Left kidney (tissue), 2 donors: ENCODE results near the gene ITGAD. TPM values are rescaled to one million over a fixed set of nuclear protein-coding genes. Genes with fewer than 3 reads are reported as not detected.

Experiments
- DNase-seq: peaks from one replicate; pipeline ENCODE4 v3.0.0-alpha.2; 2013
- polyA plus RNA-seq: library from polyadenylated mRNA; unstranded; fragments of 120-200 nt; gene quantifications from one replicate; pipeline ENCODE4 v1.2.1, GENCODE V29; 2013; ENCODE audit not compliant: insufficient read length

Gene ITGAD
- polyA plus RNA-seq, 1 donor = 0.52 TPM

DNA sequence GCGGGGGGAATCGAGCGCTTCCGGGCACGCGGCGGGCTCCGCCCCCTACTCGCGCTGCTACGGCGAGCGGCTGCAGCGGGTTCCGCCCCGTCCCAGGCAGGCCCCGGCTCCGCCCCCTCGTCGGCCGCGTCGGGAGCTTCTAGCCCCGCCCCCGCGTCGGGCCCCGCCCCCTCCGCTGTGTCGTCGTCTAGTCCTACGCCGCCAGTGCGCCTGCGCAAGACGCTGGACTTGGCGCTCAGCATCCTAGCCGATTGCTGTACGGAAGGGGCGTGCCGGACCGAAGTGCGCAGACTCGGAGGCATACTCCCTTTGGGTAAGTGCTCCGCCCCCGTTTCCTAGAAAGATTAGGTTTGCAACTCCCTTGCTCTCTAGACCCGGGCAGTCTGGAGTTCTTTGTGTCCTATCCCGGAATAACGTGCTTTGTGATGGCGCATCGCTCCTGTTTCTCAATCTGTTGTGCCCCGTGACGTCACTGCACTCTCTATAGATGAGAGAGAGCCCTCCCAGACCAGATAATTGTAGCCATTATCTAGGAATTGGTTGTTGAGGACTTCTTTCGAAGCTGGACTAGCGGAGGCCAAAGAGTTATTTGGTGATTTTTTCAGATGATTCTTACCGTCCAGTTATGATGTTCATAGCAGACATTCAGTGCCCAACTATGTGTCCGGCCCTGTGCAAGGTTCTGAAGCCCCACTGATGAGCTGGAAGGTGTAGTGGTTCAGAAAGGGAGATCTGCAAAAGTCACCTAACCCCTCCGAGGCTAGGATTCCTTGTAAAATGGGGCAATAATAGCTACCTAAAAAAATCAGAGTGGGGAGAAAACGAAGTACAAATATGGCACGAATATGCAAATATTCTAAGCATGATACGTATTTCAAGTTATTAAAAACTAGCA, 66.8 kb downstream of the ITGAD start:
- peak; percentile 100 for DNase-seq

DNA sequence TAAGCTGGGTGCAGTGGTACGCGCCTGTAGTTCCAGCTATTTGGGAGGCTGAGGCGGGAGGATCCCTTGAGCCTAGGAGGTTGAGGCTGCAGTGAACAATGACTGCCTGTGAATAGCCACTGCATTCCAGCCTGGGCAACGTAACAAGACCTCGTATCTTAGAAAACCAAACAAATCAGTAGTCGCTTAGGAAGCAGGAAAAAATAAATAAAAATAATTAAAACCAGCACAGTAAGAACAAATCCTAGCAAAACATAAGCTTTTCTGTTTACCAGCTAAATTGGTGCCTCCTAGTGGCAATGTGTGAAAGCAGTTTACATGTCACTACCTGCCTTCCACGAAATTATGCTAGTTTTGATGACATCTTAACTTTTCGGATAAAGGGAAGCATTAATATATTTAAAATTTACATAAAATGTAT, 67.5 kb downstream of the ITGAD start:
- DNase-seq = no peak

DNA sequence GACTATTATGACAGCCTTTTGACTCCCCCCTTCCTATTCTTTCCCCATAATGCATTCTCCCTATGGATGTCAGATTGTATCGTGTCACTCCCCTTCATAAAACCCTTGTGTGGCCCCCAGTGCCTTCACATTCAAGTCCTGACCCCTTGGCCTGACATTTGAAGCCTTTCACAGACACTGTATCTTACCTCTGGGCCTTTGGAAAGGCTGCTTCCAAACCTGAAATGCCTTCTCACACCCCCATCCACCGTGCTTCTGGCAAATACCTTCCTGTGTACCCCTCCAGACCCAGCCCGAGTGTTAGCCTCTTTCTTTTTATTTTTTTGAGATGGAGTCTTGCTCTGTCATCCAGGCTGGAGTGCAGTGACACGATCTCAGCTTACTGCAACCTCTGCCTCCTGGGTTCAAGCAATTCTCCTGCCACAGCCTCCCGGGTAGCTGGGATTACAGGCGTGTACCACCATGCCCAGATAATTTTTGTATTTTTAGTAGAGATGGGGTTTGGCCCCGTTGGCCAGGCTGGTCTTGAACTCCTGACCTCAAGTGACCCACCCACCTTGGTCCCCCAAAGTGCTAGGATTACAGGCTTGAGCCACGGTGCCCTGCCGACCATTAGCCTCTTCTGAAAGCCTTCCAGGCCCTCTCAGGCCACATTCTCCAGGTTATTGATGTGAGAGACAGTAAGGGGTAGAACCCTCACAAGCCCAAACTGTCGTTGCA, 68.2 kb downstream of the ITGAD start:
- no peak for DNase-seq

DNA sequence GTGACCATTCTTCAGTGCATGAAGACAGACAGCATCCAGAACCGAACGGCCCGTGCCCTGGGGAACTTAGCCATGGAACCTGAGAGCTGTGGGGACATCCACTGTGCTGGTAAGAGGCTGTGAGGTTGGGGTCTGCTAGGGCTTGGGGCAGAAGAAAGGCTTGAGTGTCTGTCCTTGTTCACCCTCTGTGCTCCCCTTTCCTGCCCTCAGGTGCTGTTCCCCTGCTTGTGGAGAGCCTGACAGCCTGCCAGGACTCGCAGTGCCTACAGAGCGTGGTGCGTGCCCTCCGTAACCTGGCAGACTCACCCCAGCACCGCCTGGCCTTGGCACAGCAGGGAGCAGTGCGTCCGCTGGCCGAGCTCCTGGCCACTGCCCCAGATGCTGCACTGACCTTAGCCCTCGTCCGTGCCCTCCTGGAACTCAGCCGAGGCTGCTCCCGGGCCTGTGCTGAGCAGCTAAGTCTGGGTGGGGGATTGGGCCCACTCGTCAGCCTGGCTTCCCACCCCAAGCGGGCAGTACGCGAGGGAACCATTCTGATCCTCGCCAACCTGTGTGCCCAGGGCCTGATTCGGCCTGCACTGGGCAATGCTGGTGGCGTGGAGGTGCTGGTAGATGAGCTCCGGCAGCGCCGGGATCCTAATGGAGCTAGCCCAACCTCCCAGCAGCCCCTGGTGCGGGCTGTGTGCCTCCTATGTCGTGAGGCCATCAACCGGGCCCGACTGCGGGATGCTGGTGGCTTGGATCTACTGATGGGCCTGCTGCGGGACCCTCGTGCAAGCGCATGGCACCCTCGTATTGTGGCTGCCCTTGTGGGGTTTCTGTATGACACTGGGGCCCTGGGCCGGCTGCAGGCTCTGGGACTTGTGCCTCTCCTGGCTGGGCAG, 69.0 kb downstream of the ITGAD start:
- DNase-seq = no peak

DNA sequence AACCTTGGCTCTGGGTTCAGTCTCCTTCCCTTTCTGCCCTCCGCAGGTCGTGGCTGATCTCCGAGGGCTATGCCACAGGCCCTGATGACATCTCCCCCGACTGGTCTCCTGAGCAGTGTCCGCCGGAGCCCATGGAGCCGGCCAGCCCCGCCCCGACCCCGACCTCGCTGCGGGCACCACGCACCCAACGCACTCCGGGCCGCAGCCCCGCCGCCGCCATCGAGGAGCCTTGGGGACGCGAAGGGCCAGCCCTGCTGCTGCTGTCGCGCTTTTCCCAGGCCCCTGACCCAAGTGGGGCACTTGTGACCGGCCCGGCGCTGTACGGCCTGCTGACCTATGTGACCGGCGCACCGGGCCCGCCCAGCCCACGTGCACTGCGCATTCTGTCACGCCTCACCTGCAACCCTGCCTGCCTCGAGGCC, 71.2 kb downstream of the ITGAD start:
- DNase-seq = no peak

DNA sequence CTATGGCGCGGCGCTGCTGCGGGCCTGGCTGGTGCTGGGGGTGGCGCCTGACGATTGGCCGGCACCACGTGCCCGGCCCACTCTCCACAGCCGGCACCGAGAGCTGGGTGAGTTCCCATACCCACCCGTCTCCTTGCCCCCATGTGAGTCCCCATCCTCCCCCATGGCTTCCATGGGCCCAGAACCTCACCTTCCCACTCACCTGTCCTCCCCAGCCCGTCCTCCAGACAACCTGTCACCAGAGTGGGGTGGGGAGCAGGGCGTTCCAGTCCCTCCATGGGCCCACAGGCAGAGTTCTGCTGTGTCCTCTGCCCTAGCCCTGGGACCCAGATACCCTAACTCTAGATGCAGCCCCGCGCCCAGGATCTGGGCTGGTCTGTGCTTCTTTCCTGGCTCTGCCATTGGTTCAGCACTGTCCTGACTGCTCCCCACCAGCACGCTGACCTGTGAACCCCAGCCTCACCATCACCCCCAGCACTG, 71.7 kb downstream of the ITGAD start:
- DNase-seq = no peak

DNA sequence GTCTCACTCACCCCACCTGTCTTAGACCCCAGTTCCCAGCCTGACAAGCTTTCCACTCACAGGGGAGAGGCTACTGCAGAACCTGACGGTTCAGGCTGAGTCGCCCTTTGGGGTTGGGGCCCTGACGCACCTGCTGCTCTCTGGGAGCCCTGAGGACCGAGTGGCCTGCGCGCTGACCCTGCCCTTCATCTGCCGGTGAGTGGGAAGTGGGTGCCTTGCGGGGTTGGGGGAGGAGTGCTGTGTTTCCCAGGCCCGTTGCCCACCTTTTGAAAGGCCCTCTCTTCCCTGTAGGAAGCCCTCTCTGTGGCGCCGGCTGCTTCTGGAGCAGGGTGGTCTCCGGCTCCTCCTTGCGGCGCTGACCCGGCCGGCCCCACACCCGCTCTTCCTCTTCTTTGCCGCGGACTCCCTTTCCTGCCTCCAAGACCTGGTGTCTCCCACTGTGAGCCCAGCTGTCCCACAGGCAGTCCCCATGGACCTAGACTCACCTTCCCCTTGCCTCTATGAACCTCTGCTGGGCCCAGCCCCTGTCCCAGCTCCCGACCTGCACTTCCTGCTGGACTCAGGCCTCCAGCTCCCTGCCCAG, 72.7 kb downstream of the ITGAD start:
- no peak for DNase-seq

DNA sequence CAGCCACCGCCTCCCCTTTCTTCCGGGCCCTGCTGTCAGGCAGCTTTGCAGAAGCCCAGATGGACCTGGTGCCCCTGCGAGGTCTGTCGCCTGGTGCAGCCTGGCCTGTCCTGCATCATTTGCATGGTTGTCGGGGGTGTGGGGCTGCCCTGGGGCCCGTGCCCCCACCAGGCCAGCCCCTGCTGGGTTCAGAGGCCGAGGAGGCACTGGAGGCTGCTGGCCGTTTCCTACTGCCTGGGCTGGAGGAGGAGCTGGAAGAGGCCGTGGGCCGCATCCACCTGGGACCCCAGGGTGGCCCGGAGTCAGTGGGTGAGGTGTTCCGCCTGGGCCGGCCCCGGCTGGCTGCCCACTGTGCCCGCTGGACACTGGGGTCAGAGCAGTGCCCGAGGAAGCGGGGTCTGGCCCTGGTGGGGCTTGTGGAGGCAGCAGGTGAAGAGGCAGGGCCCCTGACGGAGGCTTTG, 73.3 kb downstream of the ITGAD start:
- no peak for DNase-seq

DNA sequence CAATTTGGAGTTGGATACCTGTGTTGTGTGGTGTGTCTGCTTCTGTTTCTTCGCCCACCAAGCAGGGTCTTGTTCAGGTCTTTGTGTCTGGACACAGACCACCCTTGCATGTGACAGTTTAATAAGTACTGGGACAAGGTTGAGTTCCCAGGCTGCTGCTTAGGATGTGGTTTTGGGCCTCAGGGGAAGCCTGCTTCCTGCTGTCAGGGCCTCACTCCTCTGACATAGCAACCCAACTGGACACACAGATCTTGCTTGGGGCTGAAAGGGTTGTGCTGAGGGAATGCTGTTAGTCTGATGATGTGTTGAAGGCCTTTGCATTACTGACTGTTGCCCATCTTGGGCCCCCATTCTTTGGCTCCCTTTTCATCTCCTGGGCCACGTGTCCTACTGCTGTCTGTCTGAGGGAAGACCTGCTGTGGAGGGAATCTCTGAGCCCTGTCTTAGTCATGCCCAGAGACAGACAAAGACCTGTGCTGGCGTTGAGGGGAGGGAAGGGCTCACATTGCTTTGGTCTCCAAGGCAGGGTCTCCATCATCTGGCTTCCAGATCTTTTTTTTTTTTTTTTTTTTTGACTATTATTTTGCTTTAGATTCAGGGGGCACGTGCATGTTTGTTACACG, 74.1 kb downstream of the ITGAD start:
- DNase-seq = no peak

DNA sequence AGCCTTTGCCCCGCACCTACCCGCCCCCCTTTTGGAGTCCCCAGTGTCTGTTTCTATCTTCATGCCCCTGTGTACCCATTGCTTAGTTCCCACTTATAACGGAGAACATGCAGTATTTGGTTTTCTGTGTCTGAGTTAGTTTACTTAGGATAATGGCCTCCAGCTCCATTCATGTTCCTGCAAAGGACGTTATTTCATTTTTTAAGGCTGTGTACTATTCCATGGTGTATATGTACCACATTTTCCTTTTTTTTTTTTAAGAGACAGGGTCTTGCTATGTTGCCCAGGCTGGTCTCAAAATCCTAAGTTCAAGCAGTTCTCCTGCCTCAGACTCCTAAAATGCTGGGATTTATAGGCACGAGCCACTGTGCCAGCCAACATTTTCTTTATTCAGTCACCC, 74.7 kb downstream of the ITGAD start:
- DNase-seq = no peak

DNA sequence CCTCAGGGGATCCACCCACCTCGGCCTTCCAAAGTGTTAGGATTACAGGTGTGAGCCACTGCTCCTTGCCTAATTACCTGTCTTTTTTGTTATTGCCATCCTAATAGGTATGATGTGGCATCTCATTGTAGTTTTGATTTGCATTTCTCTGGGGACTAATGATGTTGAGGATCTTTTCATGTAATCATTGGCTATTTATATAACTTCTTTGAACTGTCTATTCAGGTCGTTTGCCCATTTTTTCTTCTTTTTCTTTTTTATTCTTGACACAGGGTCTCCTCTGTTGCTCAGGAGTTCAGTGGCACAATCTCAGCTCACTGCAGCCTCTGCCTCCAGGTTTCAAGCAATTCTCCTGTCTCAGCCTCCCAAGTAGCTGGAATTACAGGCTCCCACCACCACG, 77.5 kb downstream of the ITGAD start:
- no peak for DNase-seq

DNA sequence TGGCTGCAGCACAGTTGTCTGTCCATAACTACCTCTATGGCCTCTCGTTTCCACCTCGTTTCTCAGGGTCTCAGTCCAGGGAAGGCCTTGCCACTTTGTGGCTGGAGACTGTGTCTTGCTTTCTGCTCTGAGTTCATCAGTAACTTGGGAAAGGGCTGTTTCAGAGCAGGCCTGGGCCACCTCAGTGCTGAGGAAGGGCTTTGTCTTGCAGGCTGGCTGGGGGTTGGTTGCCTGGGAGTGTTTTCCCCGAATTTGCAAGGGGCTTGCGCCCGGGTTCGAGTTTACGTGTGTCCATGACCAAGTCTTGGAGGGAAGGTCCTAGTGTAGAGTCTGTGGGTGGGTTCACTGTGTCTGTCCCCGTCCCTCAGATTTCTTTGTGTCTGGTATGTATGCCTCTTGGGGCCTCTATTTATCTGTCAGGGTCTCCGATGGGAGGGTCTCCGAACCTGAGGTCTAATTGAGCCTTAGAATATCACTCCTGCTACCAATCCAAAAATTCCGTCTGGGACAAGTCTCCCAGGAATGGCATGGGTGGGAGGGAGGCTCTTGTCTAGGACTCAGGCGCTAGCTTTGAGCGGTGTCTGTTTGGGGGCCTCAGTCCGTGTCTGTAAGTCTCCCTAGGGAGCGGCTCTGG, 78.2 kb downstream of the ITGAD start:
- no peak for DNase-seq

DNA sequence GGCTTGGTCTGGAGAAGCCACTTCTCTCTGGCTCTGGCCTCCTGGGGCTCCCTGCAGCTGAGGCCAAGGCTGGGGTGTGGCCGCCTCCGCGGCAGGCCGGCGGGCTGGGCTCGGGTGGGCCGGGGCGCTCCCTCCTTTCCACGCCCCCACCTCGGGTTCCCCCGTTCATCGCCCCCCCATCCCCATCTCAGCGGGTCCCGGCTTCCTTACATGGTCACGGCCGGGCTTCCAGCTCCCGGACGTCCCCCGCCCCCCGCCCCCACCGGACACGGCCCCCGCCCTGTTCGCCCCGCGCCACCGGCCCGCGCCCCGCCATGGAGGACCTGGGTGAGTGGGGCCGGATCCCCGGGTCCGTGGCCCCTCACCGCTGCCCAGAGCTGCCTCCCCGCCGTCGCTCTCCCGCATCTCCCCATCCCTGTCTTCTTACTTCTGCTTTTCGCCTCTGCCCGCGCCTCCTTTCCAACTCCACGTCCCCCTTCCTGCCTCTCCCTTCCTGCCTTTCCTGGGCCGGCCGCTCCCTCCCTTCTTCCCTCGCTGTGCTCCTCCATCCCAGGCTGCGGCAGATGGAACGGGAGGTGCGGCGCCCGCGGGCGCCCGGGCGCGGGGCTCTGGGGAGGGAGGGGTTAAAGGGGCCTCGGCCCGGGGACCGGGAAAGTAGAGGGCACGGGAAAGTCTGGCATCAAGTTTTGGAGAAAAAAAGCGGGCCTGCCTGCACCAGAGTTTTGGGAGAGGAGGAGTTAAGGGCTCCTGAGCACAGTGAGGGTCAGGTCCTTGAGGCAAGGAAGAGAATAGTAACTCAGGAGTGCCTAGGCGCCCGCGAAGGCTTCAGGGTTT, 79.0 kb downstream of the ITGAD start, which contains the start of gene TGFB1I1:
Gene TGFB1I1 (plus strand): TSS at position 278 of the 834 bp plus-strand sequence. CDS start 37 bp downstream, at position 315.
- DNase-seq = no peak

DNA sequence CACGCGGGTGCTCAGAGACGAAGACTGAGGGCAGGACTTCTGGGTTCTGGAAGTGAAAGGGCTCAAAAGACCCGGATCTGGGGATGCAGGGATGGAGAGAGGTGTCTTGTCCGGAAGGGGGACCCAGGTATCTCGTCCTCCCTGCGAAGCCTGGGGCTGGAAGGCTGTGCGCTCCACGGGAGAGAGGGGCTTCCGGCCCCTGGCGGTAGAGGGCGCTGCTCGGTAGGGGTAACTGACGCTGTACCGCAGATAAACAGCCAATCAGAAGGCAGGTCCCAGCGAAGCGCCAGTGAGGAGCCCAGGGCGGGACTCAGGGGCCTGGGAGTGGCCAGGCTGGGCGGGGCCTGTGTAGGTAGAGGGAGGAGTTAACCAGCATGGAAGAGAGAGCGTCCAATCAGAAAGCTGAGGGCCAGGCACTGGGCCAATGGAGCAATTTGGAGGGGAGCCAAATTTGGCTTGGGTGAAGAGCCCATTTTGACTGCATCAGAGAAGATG, 79.6 kb downstream of the ITGAD start:
- DNase-seq = no peak

DNA sequence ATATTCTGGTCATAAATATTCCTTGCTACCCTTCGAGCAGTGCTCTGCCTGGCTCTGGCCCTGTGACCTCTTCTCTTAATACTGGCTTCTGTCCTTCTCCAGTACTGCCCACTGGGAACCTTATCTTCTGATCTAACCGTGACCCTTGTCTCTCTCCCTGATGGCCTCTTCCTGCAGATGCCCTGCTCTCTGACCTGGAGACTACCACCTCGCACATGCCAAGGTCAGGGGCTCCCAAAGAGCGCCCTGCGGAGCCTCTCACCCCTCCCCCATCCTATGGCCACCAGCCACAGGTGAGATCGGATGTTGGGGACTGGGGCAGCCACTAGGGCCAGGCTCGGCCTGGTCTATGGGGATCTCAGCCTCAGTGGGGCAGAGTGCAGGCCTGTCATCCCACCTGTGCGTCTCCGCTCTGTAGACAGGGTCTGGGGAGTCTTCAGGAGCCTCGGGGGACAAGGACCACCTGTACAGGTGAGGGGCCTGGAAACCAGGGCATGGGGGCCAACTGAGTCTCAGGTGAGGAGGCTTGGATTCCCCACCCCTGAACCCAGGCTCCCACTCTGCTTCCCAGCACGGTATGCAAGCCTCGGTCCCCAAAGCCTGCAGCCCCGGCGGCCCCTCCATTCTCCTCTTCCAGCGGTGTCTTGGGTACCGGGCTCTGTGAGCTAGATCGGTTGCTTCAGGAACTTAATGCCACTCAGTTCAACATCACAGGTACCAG, 80.3 kb downstream of the ITGAD start:
- DNase-seq = no peak

DNA sequence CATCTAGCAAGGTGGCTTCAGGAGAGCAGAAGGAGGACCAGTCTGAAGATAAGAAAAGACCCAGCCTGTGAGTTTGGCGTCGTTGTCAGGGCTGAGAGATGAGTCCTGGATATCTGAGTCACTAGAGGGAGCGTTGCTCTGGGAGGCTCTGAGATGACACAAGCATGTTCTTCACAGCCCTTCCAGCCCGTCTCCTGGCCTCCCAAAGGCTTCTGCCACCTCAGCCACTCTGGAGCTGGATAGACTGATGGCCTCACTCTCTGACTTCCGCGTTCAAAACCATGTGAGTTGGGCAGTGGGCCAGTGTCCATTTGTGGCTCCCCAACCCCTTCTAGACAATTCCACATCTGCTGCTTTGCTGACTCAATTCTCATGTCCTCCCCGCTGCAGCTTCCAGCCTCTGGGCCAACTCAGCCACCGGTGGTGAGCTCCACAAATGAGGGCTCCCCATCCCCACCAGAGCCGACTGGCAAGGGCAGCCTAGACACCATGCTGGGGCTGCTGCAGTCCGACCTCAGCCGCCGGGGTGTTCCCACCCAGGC, 81.1 kb downstream of the ITGAD start:
- no peak for DNase-seq

DNA sequence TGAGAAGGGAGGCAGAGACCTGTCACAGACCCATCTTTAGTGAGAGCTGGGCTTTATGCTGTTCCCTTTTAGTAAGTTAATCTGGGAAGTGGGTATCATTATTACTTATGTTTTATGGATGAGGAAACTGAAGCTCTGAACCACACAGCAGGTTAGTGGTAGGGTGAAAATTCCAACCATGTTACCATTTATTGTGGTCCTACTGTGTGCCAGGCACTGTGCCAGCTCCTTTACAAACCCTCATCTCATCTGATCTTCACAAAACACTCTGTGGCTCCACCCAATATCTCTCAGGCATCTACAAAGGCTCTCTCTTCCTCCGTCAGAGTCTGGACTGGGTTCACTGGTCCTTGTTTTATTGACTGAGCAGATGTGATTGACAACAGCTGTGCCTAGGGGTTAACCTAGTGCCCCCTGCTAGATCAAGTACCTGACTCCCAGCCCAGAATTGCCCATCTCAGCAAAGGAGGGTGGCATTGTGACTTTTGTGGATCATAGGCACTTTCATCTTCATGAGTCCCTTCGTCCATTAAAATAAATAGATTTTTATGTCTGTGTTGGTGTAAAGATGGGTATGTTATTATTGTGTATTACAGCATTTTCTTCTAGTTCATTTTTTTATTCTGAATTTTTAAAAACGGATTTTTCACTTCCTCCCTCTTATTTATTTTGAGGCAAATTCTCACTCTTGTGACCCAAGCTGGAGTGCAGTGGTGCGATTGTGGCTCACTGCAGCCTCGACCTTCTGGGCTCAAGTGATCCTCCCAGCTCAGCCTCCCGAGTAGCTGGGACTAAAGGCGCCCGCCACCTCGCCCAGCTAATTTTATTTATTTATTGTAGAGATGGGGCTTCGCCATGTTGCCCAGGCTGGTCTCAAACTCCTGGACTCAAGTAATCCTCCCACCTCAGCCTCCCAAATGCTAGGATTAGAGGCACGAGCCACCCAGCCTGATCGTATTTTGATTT, 81.9 kb downstream of the ITGAD start:
- no peak for DNase-seq
